HEK293 (cell line): ENCODE measurements around the gene EGFR.

Source experiments
- CTCF ChIA-PET: fragments of 350-600 bp; formaldehyde crosslinking; extraction: SDS; loops from one replicate; lab custom pipeline; 2021; ENCODE audit warnings: antibody characterized with exemption; lab: Yijun Ruan, JAX
- POLR2A ChIA-PET: fragments of 300-600 bp; formaldehyde crosslinking; extraction: SDS; loops from one replicate; lab custom pipeline; 2020; ENCODE audit warnings: antibody characterized with exemption, inconsistent platforms; lab: Yijun Ruan, JAX
- H3K27ac ChIP-seq: fragments of 200-500 bp; sonication (Bioruptor generic); 2 replicates; pipeline ENCODE4 v1.5.1; 2014; ENCODE audit warnings: low read depth, low read length, control low read depth, inconsistent platforms; ENCODE audit errors: extremely low read depth
- H3K36me3 ChIP-seq, 2 experiments: fragments of 200-500 bp in 1 of 2; sonication (Bioruptor generic) in 1 of 2; 1 replicate in 1 of 2; 2 replicates in 1 of 2; pipeline ENCODE4 v1.5.1; 2014 to 2017; ENCODE audit warnings: inconsistent platforms in 2 of 2, low read length in 2 of 2; ENCODE audit not compliant: control insufficient read depth in 2 of 2, insufficient read depth in 1 of 2
- H3K4me1 ChIP-seq: fragments of 200-500 bp; sonication (Bioruptor generic); 2 replicates; pipeline ENCODE4 v1.5.1; 2014; ENCODE audit warnings: mild to moderate bottlenecking, low read length, inconsistent platforms; ENCODE audit not compliant: control insufficient read depth, insufficient read depth
- H3K4me3 ChIP-seq: 2 replicates; pipeline ENCODE4 v1.5.1; 2011; ENCODE audit warnings: low read depth, mild to moderate bottlenecking, control low read depth, low read length, moderate library complexity
- H3K9me3 ChIP-seq: fragments of 200-500 bp; sonication (Bioruptor generic); 2 replicates; pipeline ENCODE4 v1.5.1; 2014; ENCODE audit warnings: low read depth, low read length, inconsistent platforms; ENCODE audit not compliant: control insufficient read depth, insufficient read depth
- FEZF1 ChIP-seq: fragments of 450-650 bp; formaldehyde crosslinking; IDR thresholded peaks from 2 replicates; pipeline ENCODE4 v1.5.1; 2016; ENCODE audit warnings: missing biosample characterization, missing genetic modification characterization
- GFI1B ChIP-seq: fragments of 450-650 bp; formaldehyde crosslinking; IDR thresholded peaks from 2 replicates; pipeline ENCODE4 v1.5.1; 2016; ENCODE audit warnings: missing biosample characterization, missing genetic modification characterization
- GLIS1 ChIP-seq: fragments of 450-650 bp; formaldehyde crosslinking; IDR thresholded peaks from 2 replicates; pipeline ENCODE4 v1.5.1; 2016; ENCODE audit warnings: missing biosample characterization, missing genetic modification characterization
- IKZF3 ChIP-seq: fragments of 450-650 bp; IDR thresholded peaks from 2 replicates; pipeline ENCODE4 v1.5.0; 2018; ENCODE audit warnings: missing biosample characterization, mild to moderate bottlenecking, missing genetic modification characterization, moderate library complexity
- KLF10 ChIP-seq: fragments of 450-650 bp; IDR thresholded peaks from 2 replicates; pipeline ENCODE4 v1.5.1; 2018; ENCODE audit warnings: missing biosample characterization, mild to moderate bottlenecking, missing genetic modification characterization
- KLF17 ChIP-seq: fragments of 450-650 bp; formaldehyde crosslinking; IDR thresholded peaks from 2 replicates; pipeline ENCODE4 v1.5.1; 2016; ENCODE audit warnings: missing biosample characterization, missing genetic modification characterization
- KLF8 ChIP-seq: fragments of 450-650 bp; formaldehyde crosslinking; IDR thresholded peaks from 2 replicates; pipeline ENCODE4 v1.5.1; 2016; ENCODE audit warnings: missing biosample characterization, missing genetic modification characterization
- OVOL3 ChIP-seq: fragments of 450-650 bp; formaldehyde crosslinking; IDR thresholded peaks from 2 replicates; pipeline ENCODE4 v1.5.1; 2016; ENCODE audit warnings: missing biosample characterization, missing genetic modification characterization
- ZBTB1 ChIP-seq: fragments of 450-650 bp; formaldehyde crosslinking; IDR thresholded peaks from 2 replicates; pipeline ENCODE4 v1.5.1; 2016; ENCODE audit warnings: missing biosample characterization, missing genetic modification characterization
- ZBTB6 ChIP-seq: fragments of 450-650 bp; formaldehyde crosslinking; IDR thresholded peaks from 2 replicates; pipeline ENCODE4 v1.5.1; 2017; ENCODE audit warnings: missing biosample characterization, missing genetic modification characterization
- ZBTB7A ChIP-seq: fragments of 450-650 bp; formaldehyde crosslinking; IDR thresholded peaks from 2 replicates; pipeline ENCODE4 v1.5.1; 2016; ENCODE audit warnings: low read depth, missing biosample characterization, missing genetic modification characterization
- ZBTB8A ChIP-seq: fragments of 450-650 bp; formaldehyde crosslinking; IDR thresholded peaks from 2 replicates; pipeline ENCODE4 v1.5.1; 2016; ENCODE audit warnings: missing biosample characterization, missing genetic modification characterization
- ZFP41 ChIP-seq: fragments of 450-650 bp; formaldehyde crosslinking; IDR thresholded peaks from 2 replicates; pipeline ENCODE4 v1.5.1; 2016; ENCODE audit warnings: missing biosample characterization, missing genetic modification characterization, borderline replicate concordance
- ZNF114 ChIP-seq: fragments of 450-650 bp; formaldehyde crosslinking; IDR thresholded peaks from 2 replicates; pipeline ENCODE4 v1.5.0; 2017; ENCODE audit warnings: missing biosample characterization, missing genetic modification characterization
- ZNF19 ChIP-seq: fragments of 450-650 bp; formaldehyde crosslinking; IDR thresholded peaks from 2 replicates; pipeline ENCODE4; 2016; ENCODE audit warnings: missing biosample characterization, missing genetic modification characterization, low read depth
- ZNF292 ChIP-seq: fragments of 450-650 bp; formaldehyde crosslinking; IDR thresholded peaks from 2 replicates; pipeline ENCODE4 v1.5.1; 2016; ENCODE audit warnings: low read depth, missing biosample characterization, missing genetic modification characterization, borderline replicate concordance
- ZNF302 ChIP-seq: fragments of 450-650 bp; formaldehyde crosslinking; IDR thresholded peaks from 2 replicates; pipeline ENCODE4 v1.5.1; 2016; ENCODE audit warnings: missing biosample characterization, missing genetic modification characterization, low read depth
- ZNF514 ChIP-seq: fragments of 450-650 bp; formaldehyde crosslinking; IDR thresholded peaks from 2 replicates; pipeline ENCODE4 v1.5.1; 2016; ENCODE audit warnings: missing biosample characterization, missing genetic modification characterization
- ZNF600 ChIP-seq: fragments of 450-650 bp; formaldehyde crosslinking; IDR thresholded peaks from 2 replicates; pipeline ENCODE4 v1.5.1; 2016; ENCODE audit warnings: missing biosample characterization, missing genetic modification characterization
- ZNF629 ChIP-seq: fragments of 450-650 bp; formaldehyde crosslinking; IDR thresholded peaks from 2 replicates; pipeline ENCODE4 v1.5.1; 2017; ENCODE audit warnings: missing biosample characterization, missing genetic modification characterization
- ZNF660 ChIP-seq: fragments of 450-650 bp; IDR thresholded peaks from 2 replicates; pipeline ENCODE4 v1.5.1; 2018; ENCODE audit warnings: missing biosample characterization, mild to moderate bottlenecking, missing genetic modification characterization
- ZNF664 ChIP-seq: fragments of 450-650 bp; formaldehyde crosslinking; IDR thresholded peaks from 2 replicates; pipeline ENCODE4 v1.5.1; 2016; ENCODE audit warnings: missing biosample characterization, missing genetic modification characterization
- ZNF777 ChIP-seq: fragments of 450-650 bp; formaldehyde crosslinking; IDR thresholded peaks from 2 replicates; pipeline ENCODE4 v1.5.1; 2017; ENCODE audit warnings: missing biosample characterization, missing genetic modification characterization, borderline replicate concordance
- ZNF792 ChIP-seq: fragments of 450-650 bp; formaldehyde crosslinking; IDR thresholded peaks from 2 replicates; pipeline ENCODE4 v1.5.1; 2016; ENCODE audit warnings: missing biosample characterization, missing genetic modification characterization
- ZSCAN23 ChIP-seq: fragments of 450-650 bp; formaldehyde crosslinking; IDR thresholded peaks from 2 replicates; pipeline ENCODE4 v1.5.1; 2016; ENCODE audit warnings: missing biosample characterization, missing genetic modification characterization

Gene EGFR

GRCh38 chr7:55073976-55074528 lies 55.2 kb downstream of the EGFR start (continued):
- TF ChIP-seq ZNF292 (tag by site-specific recombination) = no peak
- TF ChIP-seq KLF17 (tag by site-specific recombination) = 0 out of 2 replicates have a peak, but pooled peaks have one; percentile 51
- TF ChIP-seq KLF10 = 0 out of 2 replicates have a peak, but pooled peaks have one; percentile 26
- no peak for TF ChIP-seq ZNF660 (tag by site-specific recombination)
- no peak for TF ChIP-seq ZNF19 (tag by site-specific recombination)
- TF ChIP-seq ZBTB7A (tag by site-specific recombination) = no peak
- TF ChIP-seq ZBTB1 (tag by site-specific recombination) = no peak
- no peak for TF ChIP-seq ZSCAN23 (tag by site-specific recombination)
- TF ChIP-seq ZBTB6 (tag by site-specific recombination) = no peak
- peak; percentile 70 for TF ChIP-seq ZNF600
- TF ChIP-seq ZNF629 (tag by site-specific recombination) = peak; percentile 64
- TF ChIP-seq GFI1B = no peak
- no peak for TF ChIP-seq KLF8 (tag by site-specific recombination)
- TF ChIP-seq GLIS1 (tag by site-specific recombination) = peak; percentile 40

GRCh38 chr7:55075464-55076021 lies 56.7 kb downstream of the EGFR start:
- no peak overlapping the region for H3K4me3 ChIP-seq
- no peaks in the 10 kb centered on the region for H3K9me3 ChIP-seq
- no peak overlapping the region for H3K27ac ChIP-seq
- ChIA-PET POLR2A (no interaction called here), CTCF (no interaction called here)
- no peaks in the 10 kb centered on the region for H3K36me3 ChIP-seq
- peaks cover 2% of the 10 kb centered on the region; the same call in 1 of the 2 replicates for H3K4me1 ChIP-seq
- TF ChIP-seq ZBTB8A (tag by site-specific recombination) (no peak), ZNF114 (tag by site-specific recombination) (no peak)
- TF ChIP-seq, all 188 proteins: peak for 0

GRCh38 chr7:55077561-55078410 lies 59.0 kb downstream of the EGFR start:
- ChIA-PET CTCF (interaction anchor here (0.6 to 0.8 kb wide), 2 partner anchors 177 to 319 kb away, joined by 3 read pairs; partner anchors contain the start of gene SEC61G), POLR2A (no interaction called here)
- TF ChIP-seq OVOL3 (tag by site-specific recombination) = no peak
- no peak for TF ChIP-seq ZNF302 (tag by site-specific recombination)
- TF ChIP-seq ZNF514 (tag by site-specific recombination) = no peak
- TF ChIP-seq ZFP41 = no peak
- TF ChIP-seq ZNF792 = no peak
- TF ChIP-seq ZNF777 (tag by site-specific recombination) = no peak
- TF ChIP-seq FEZF1 (tag by site-specific recombination) = no peak
- TF ChIP-seq ZNF664 (tag by site-specific recombination) = no peak
- TF ChIP-seq IKZF3 (tag by site-specific recombination) = no peak
- H3K4me3 ChIP-seq = no peak overlapping the region
- no peaks in the 10 kb centered on the region for H3K9me3 ChIP-seq
- H3K36me3 ChIP-seq = no peaks in the 10 kb centered on the region
- H3K27ac ChIP-seq = no peak overlapping the region
- peaks cover 2% of the 10 kb centered on the region; the same call in 1 of the 2 replicates for H3K4me1 ChIP-seq
